A549 (cell line): ENCODE results near the gene SEPTIN12. TPM values are rescaled to one million over a fixed set of nuclear protein-coding genes. Genes with fewer than 3 reads are reported as not detected.

ENCODE experiments used
- ATAC-seq, 2 experiments: fragments of 200-7000 bp in 1 of 2; fragments of >200 bp in 1 of 2; cut with Nextera tagmentation in 1 of 2; cut with Tn5 transposase in 1 of 2; 3 replicates each; pipeline versions ENCODE4 v1.8.0 to v1.9.1; 2018 to 2020; ENCODE audit warnings: mild to moderate bottlenecking in 1 of 2, moderate library complexity in 1 of 2
- CTCF ChIA-PET: fragments of 300-600 bp; sonication (Branson Sonifier 250); formaldehyde crosslinking; extraction: SDS; loops from one replicate; lab custom pipeline; 2021; ENCODE audit warnings: antibody characterized with exemption, inconsistent platforms; lab: Yijun Ruan, JAX
- POLR2A ChIA-PET: fragments of 350-600 bp; formaldehyde crosslinking; extraction: SDS; loops from one replicate; lab custom pipeline; 2021; ENCODE audit warnings: antibody characterized with exemption, inconsistent platforms; lab: Yijun Ruan, JAX
- DNase-seq, 2 experiments: peaks; one replicate each; pipeline versions ENCODE4 v3.0.0 to v3.0.0-alpha.2; 2011 to 2016; ENCODE audit warnings: low read depth in 1 of 2, low spot score in 1 of 2
- FAIRE-seq: peaks from 2 replicates; lab custom pipeline; 2011; peaks lifted over from hg19 to GRCh38; lab: Jason Lieb, UNC
- H3K27ac ChIP-seq, 2 experiments: fragments of >200 bp; sonication (Bioruptor Twin); formaldehyde crosslinking; 3 replicates each; pipeline ENCODE4 v1.5.1; 2016 to 2017
- H3K4me1 ChIP-seq: fragments of >200 bp; sonication (Bioruptor Twin); formaldehyde crosslinking; 3 replicates; pipeline ENCODE4 v1.6.1; 2016
- H3K4me2 ChIP-seq: fragments of >200 bp; sonication (Bioruptor Twin); formaldehyde crosslinking; 3 replicates; pipeline ENCODE4 v1.6.1; 2016
- H3K4me3 ChIP-seq: fragments of >200 bp; sonication (Bioruptor Twin); formaldehyde crosslinking; 3 replicates; pipeline ENCODE4 v1.5.1; 2016
- H3K9me3 ChIP-seq: fragments of >200 bp; sonication (Bioruptor Twin); formaldehyde crosslinking; 3 replicates; pipeline ENCODE4 v1.6.1; 2016
- BHLHE40 ChIP-seq: IDR thresholded peaks from 2 replicates; pipeline ENCODE4 v1.6.1; 2012; ENCODE audit warnings: low read depth, low read length, inconsistent platforms
- CBX8 ChIP-seq: fragments of 200-600 bp; sonication (generic); IDR thresholded peaks from 2 replicates; pipeline ENCODE4 v1.6.1; 2016
- CEBPB ChIP-seq, 2 experiments: fragments of >200 bp in 1 of 2; sonication (Bioruptor Twin) in 1 of 2; formaldehyde crosslinking in 1 of 2; IDR thresholded peaks; 2 replicates each; pipeline ENCODE4 v1.6.1; 2012 to 2016
- CHD2 ChIP-seq: fragments of 150-350 bp; IDR thresholded peaks from 2 replicates; pipeline ENCODE4 v1.6.1; 2014; ENCODE audit warnings: low read length; ENCODE audit not compliant: partially characterized antibody
- CHD4 ChIP-seq: fragments of 200-600 bp; sonication (generic); IDR thresholded peaks from 2 replicates; pipeline ENCODE4 v1.6.1; 2016; ENCODE audit warnings: antibody characterized with exemption, mild to moderate bottlenecking, borderline replicate concordance
- E2F6 ChIP-seq: IDR thresholded peaks from 2 replicates; pipeline ENCODE4 v1.6.1; 2012; ENCODE audit warnings: low read depth, borderline replicate concordance
- EHF ChIP-seq: fragments of 250-450 bp; sonication (Bioruptor Pico); IDR thresholded peaks from 2 replicates; pipeline ENCODE4 v1.5.0; 2020; ENCODE audit warnings: mild to moderate bottlenecking
- EHMT2 ChIP-seq: fragments of 200-600 bp; sonication (generic); IDR thresholded peaks from 2 replicates; pipeline ENCODE4 v1.6.1; 2016; ENCODE audit warnings: antibody characterized with exemption, low read depth, mild to moderate bottlenecking, moderate library complexity
- FOXS1 ChIP-seq: fragments of 250-450 bp; sonication (Bioruptor Pico); IDR thresholded peaks from 2 replicates; pipeline ENCODE4 v1.5.0; 2020; ENCODE audit warnings: mild to moderate bottlenecking, moderate library complexity
- GATA3 ChIP-seq: IDR thresholded peaks from 2 replicates; pipeline ENCODE4 v1.6.1; 2012; ENCODE audit warnings: borderline replicate concordance
- HOXA7 ChIP-seq: fragments of 250-450 bp; sonication (Bioruptor Pico); IDR thresholded peaks from 2 replicates; pipeline ENCODE4 v1.5.0; 2020; ENCODE audit warnings: mild to moderate bottlenecking, moderate library complexity
- JUNB ChIP-seq: fragments of >200 bp; sonication (Bioruptor Twin); formaldehyde crosslinking; IDR thresholded peaks from 2 replicates; pipeline ENCODE4 v1.6.1; 2016
- KDM1A ChIP-seq: fragments of 200-600 bp; sonication (generic); IDR thresholded peaks from 2 replicates; pipeline ENCODE4 v1.6.1; 2016; ENCODE audit warnings: low read depth, mild to moderate bottlenecking
- KDM5A ChIP-seq: fragments of 200-600 bp; sonication (generic); IDR thresholded peaks from 2 replicates; pipeline ENCODE4 v1.6.1; 2016; ENCODE audit warnings: antibody characterized with exemption, mild to moderate bottlenecking
- MAFK ChIP-seq: fragments of 450-650 bp; IDR thresholded peaks from 2 replicates; pipeline ENCODE4 v1.6.1; 2014; ENCODE audit not compliant: partially characterized antibody
- MAZ ChIP-seq: fragments of 150-350 bp; IDR thresholded peaks from 2 replicates; pipeline ENCODE4 v1.6.1; 2014; ENCODE audit warnings: antibody characterized with exemption, low read depth, low read length, borderline replicate concordance
- NFE2L2 ChIP-seq: fragments of 150-350 bp; conservative IDR thresholded peaks from 2 replicates; pipeline ENCODE4 v1.6.1; 2014; ENCODE audit warnings: low read length
- NR3C1 ChIP-seq: fragments of >200 bp; sonication (Bioruptor Twin); formaldehyde crosslinking; IDR thresholded peaks from 3 replicates; pipeline ENCODE4 v1.6.1; 2017
- POLR2A ChIP-seq: IDR thresholded peaks from 2 replicates; pipeline ENCODE4 v1.6.1; 2012; ENCODE audit warnings: mild to moderate bottlenecking, low read length
- POLR2AphosphoS2 ChIP-seq: conservative IDR thresholded peaks from 2 replicates; pipeline ENCODE4 v1.6.1; 2012; ENCODE audit warnings: low read length, improper control_type of control experiment, inconsistent platforms
- REST ChIP-seq: fragments of 200-600 bp; sonication (generic); IDR thresholded peaks from 2 replicates; pipeline ENCODE4 v1.6.1; 2016; ENCODE audit warnings: antibody characterized with exemption, mild to moderate bottlenecking, moderate library complexity
- RFX5 ChIP-seq: fragments of 450-650 bp; IDR thresholded peaks from 2 replicates; pipeline ENCODE4 v1.7.1; 2014; ENCODE audit warnings: antibody characterized with exemption, mild to moderate bottlenecking, moderate library complexity
- RNF2 ChIP-seq: fragments of 200-600 bp; sonication (generic); IDR thresholded peaks from 2 replicates; pipeline ENCODE4 v1.6.1; 2016; ENCODE audit warnings: low read depth, mild to moderate bottlenecking, antibody characterized with exemption, moderate library complexity, borderline replicate concordance
- SMC3 ChIP-seq: fragments of >200 bp; sonication (Bioruptor Twin); formaldehyde crosslinking; IDR thresholded peaks from 3 replicates; pipeline ENCODE4 v1.6.1; 2018; ENCODE audit warnings: inconsistent platforms
- TFCP2L1 ChIP-seq: fragments of 250-450 bp; sonication (Bioruptor Pico); IDR thresholded peaks from 2 replicates; pipeline ENCODE4 v1.5.0; 2021; ENCODE audit warnings: mild to moderate bottlenecking
- ZC3H11A ChIP-seq: fragments of 450-650 bp; IDR thresholded peaks from 2 replicates; pipeline ENCODE4 v1.6.1; 2014; ENCODE audit warnings: antibody characterized with exemption, mild to moderate bottlenecking
- ZNF302 ChIP-seq: fragments of 250-450 bp; sonication (Bioruptor Pico); IDR thresholded peaks from 2 replicates; pipeline ENCODE4 v1.9.0; 2021; ENCODE audit warnings: inconsistent platforms, mild to moderate bottlenecking, moderate library complexity
- ZSCAN20 ChIP-seq: fragments of 250-450 bp; sonication (Bioruptor Pico); IDR thresholded peaks from 2 replicates; pipeline ENCODE4 v1.8.0; 2022; ENCODE audit warnings: mild to moderate bottlenecking, moderate library complexity
- WGBS: methylation state at CpG from one replicate; pipeline ENCODE4 v1.1.6; 2017; ENCODE audit errors: missing lambda C conversion rate; 5-methylcytosine and 5-hydroxymethylcytosine counted together
- polyA plus RNA-seq, 4 experiments: library from polyadenylated mRNA; depleted of rRNA in 3 of 4; stranded (reverse); fragments of >200 nt; fragmentation: RNase III in 1 of 4; extraction: RNeasy Plus Mini Kit Qiagen cat#74134 plus additional on column Dnase treatment in 1 of 4; gene quantifications; 2 replicates in 3 of 4; 3 replicates in 1 of 4; pipeline ENCODE4 v1.2.3, GENCODE V29; 2011 to 2017
- TF ChIP-seq, protein P1 (sequence below): fragments of 250-450 bp; sonication (Bioruptor Pico); IDR thresholded peaks from 2 replicates; pipeline ENCODE4 v1.5.0; 2021; ENCODE audit warnings: mild to moderate bottlenecking, moderate library complexity, borderline replicate concordance

SEPTIN12 gene
- polyA plus RNA-seq, 2 of the 4 experiments (the other 2 are of a cell fraction), result 0.14 TPM; not detected in 1

DNA sequence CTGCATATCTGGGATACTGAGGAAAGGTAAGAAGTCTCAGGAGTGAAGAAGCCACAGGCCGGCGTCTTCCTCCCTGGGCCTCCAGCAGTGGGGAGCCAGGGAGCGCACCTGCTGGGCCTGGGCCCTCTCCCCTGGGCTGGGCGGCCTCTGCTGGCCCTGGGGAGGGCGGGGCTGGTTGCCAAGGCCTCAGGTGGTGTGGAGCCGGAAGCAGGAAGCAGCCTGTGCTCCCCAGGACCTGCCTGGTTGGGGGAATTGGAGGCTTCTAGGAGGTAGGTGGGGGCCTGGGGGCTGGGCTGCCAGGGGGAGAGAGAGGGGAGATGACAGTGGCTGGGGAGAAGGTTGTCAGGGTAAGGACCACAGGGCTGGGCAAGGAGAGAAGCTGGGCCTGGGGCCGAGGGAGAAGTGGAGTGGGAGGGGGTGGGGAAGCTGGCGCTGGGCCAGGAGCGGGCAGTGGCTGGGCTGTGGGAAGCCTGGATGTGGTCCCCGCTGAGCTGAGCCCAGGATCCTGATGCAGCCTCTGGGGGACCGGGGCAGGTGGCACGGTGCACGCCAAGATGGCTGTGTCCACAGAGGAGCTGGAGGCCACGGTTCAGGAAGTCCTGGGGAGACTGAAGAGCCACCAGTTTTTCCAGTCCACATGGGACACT lies 7.2 kb upstream of the SEPTIN12 start, which contains the start of gene SMIM22:
TSS of gene SMIM22 (plus strand) at position 189 of the 647 bp plus-strand sequence. CDS start at position 555, 366 bp downstream.
- H3K4me2 ChIP-seq, result no peak within 1 kb of the TSS
- no peak for FAIRE-seq

DNA sequence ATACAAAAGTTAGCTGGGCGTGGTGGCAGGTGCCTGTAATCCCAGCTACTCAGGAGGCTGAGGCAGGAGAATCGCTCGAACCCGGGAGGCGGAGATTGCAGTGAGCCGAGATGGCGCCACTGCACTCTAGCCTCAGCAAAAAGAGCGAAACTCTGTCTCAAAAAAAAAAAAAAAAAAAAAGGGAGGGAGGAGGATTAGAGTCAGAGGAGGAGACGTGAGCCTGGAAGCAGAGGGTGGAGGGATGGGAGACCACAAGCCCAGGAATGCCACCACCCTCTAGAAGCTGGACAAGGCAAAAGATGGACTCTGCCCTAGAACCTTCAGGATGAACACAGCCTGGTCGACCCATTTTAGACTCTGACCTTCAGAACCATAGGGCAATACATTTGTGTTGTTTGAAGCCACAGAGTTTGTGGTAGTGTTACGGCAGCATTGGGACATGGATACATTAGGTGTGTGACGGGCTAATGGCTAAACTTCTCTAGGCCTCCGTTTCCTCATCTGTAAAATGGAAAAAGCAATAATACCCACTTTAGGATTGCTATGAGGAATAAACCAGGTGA lies 4.9 kb upstream of the SEPTIN12 start:
- TF ChIP-seq CBX8 (no peak), GATA3 (no peak), BHLHE40 (no peak), ZSCAN20 (no peak), SMC3 (no peak), ZNF302 (CRISPR knock-in tag) (no peak), KDM5A (no peak), CEBPB (IDR thresholded peaks at IDR 0.05) (no peak), EHF (no peak), POLR2AphosphoS2 (no peak), REST (no peak), KDM1A (no peak), NR3C1 (no peak)
- TF ChIP-seq, protein P1, sequence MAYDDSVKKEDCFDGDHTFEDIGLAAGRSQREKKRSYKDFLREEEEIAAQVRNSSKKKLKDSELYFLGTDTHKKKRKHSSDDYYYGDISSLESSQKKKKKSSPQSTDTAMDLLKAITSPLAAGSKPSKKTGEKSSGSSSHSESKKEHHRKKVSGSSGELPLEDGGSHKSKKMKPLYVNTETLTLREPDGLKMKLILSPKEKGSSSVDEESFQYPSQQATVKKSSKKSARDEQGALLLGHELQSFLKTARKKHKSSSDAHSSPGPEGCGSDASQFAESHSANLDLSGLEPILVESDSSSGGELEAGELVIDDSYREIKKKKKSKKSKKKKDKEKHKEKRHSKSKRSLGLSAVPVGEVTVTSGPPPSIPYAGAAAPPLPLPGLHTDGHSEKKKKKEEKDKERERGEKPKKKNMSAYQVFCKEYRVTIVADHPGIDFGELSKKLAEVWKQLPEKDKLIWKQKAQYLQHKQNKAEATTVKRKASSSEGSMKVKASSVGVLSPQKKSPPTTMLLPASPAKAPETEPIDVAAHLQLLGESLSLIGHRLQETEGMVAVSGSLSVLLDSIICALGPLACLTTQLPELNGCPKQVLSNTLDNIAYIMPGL (CRISPR knock-in tag), result no peak
- CTCF ChIA-PET, result interaction anchor here (0.7 to 1.2 kb wide), 3 partner anchors 112 to 1530 kb away, joined by 3 to 5 read pairs (median 3); no protein-coding TSS in a partner anchor
- FAIRE-seq (no peak), ATAC-seq (no peak), DNase-seq (no peak)
- no peaks in the 10 kb centered on the region for H3K9me3 ChIP-seq
- no peak overlapping the region for H3K4me3 ChIP-seq
- WGBS, result 68% methylated on average over 13 of the region's 13 CpGs
- POLR2A ChIA-PET, result interaction anchor here (0.7 kb wide), 1 partner anchor 56 kb away, joined by 3 read pairs; no protein-coding TSS in a partner anchor
- H3K4me2 ChIP-seq, result no peak overlapping the region
- peaks cover 15% of the 10 kb centered on the region for H3K4me1 ChIP-seq
- H3K27ac ChIP-seq, result no peak overlapping the region

More for the DNA sequence above, 7.2 kb upstream of the SEPTIN12 start, which contains the start of gene SMIM22:
- H3K4me1 ChIP-seq, result peaks cover under 1% of the 10 kb centered on the region; the same call in 1 of the 3 replicates
- TF ChIP-seq EHMT2 (no peak), CHD2 (no peak)
- H3K27ac ChIP-seq, result no peak within 1 kb of the TSS
- no peak within 1 kb of the TSS for H3K4me3 ChIP-seq
- WGBS, result 84% methylated on average over 10 of the region's 14 CpGs
- DNase-seq (no peak), ATAC-seq (no peak; a peak in 1 of 6 replicates)
- ChIA-PET CTCF (interaction anchor here (1.1 kb wide), 1 partner anchor 8 kb away, joined by 3 read pairs; no protein-coding TSS in a partner anchor), POLR2A (interaction anchor here (1.7 kb wide), 1 partner anchor 27 kb away, joined by 4 read pairs; no protein-coding TSS in a partner anchor)
- H3K9me3 ChIP-seq, result no peaks in the 10 kb centered on the region

DNA sequence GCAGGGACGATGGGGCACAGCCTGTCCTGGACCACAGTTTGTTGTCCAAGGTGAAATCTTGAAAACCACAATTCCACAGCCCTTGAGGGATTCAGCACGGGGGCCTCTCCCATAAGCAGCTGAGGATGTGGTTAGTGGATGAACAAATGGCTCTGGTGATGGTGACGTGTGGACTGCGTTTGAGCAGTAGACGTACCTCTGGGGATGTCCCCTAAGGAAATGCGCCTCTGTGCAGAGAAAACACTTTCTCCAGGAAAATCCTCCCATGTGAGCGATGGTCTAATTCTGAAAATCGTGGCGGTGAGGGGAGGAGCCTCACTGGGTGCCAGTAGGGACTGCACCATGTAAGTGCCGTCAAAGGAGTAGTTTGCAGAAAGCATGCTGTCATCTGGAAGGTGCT lies 2.7 kb upstream of the SEPTIN12 start:
- no peak overlapping the region for H3K4me2 ChIP-seq
- no peak for TF ChIP-seq TFCP2L1
- no peak for TF ChIP-seq ZSCAN20
- TF ChIP-seq CBX8, result no peak
- TF ChIP-seq E2F6, result no peak
- no peak for TF ChIP-seq SMC3
- TF ChIP-seq CHD4, result no peak
- TF ChIP-seq JUNB, result no peak
- TF ChIP-seq MAZ, result no peak
- no peak for TF ChIP-seq HOXA7 (CRISPR knock-in tag)
- no peak for TF ChIP-seq ZC3H11A
- no peak for TF ChIP-seq POLR2AphosphoS2
- TF ChIP-seq RFX5, result no peak
- no peak for TF ChIP-seq FOXS1 (CRISPR knock-in tag)
- no peak for TF ChIP-seq MAFK
- no peak for TF ChIP-seq NFE2L2
- TF ChIP-seq NR3C1, result no peak
- TF ChIP-seq KDM1A, result no peak
- TF ChIP-seq RNF2, result no peak
- no peak for TF ChIP-seq POLR2A
- TF ChIP-seq, all 56 proteins: peak for 0
- Histone ChIP-seq H3K4me1 (peaks cover 26% of the 10 kb centered on the region), H3K9me3 (no peaks in the 10 kb centered on the region), H3K4me3 (no peak overlapping the region), H3K27ac (no peak overlapping the region)
- no peak for FAIRE-seq
- ChIA-PET POLR2A (no interaction called here), CTCF (no interaction called here)
- no peak for DNase-seq
- no peak for ATAC-seq
- WGBS, result 84% methylated on average over 10 of the region's 10 CpGs
